ENCODE data around the gene ARV1.
"Not testable (repeated sequence)": the region's sequence is repeated elsewhere in the genome, so short reads cannot be mapped to it uniquely, and the experiment has no call there.

ARV1 gene

GRCh38 chr1:230986976-230987375 is 8.1 kb downstream of the ARV1 start:
- H3K9me3 ChIP-seq (ENCODE audit: control insufficient read depth, low read length) = no peaks in the 10 kb centered on the region
- no peaks in the 10 kb centered on the region for H3K4me1 ChIP-seq (ENCODE audit: control insufficient read depth, insufficient read depth, low read length)
- H3K27ac ChIP-seq (ENCODE audit: insufficient read depth, low read depth, low read length, poor library complexity, severe bottlenecking) = no peak overlapping the region
- WGBS, 2 experiments = 92 to 93% methylated on average over 7 of the region's 7 CpGs
- no peak overlapping the region for H3K4me3 ChIP-seq (ENCODE audit: insufficient read depth, low read depth, low read length)
- H3K27me3 ChIP-seq (ENCODE audit: control insufficient read depth, insufficient read depth, low read length, poor library complexity, severe bottlenecking) = no peaks in the 10 kb centered on the region
- H3K36me3 ChIP-seq (ENCODE audit: control insufficient read depth, insufficient read depth, low read length) = peaks cover 3% of the 10 kb centered on the region

DNA sequence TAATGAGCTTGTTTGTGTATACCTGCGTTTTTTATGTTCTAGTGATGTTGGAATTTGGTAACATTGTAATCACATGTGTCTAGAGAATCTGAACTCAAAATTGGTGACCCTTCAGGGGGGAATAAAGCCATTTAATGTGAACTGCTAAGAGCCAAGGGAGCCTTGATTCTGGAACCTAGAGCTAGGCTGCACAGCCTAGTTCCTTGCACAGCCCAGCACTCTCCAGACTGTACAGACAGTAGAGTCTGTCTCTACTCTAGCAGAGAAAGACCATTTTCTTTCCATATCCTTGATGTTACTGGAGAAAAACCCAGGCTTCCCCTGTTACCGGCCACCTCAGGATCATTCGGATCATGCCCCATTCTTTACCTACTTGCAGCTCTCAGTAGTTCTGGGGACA is 8.6 kb downstream of the ARV1 start:
- Histone ChIP-seq H3K27me3 (ENCODE audit: control insufficient read depth, insufficient read depth, low read length, poor library complexity, severe bottlenecking) (no peaks in the 10 kb centered on the region), H3K9me3 (ENCODE audit: control insufficient read depth, low read length) (no peaks in the 10 kb centered on the region), H3K4me3 (ENCODE audit: insufficient read depth, low read depth, low read length) (no peak overlapping the region), H3K4me1 (ENCODE audit: control insufficient read depth, insufficient read depth, low read length) (no peaks in the 10 kb centered on the region), H3K27ac (ENCODE audit: insufficient read depth, low read depth, low read length, poor library complexity, severe bottlenecking) (no peak overlapping the region), H3K36me3 (ENCODE audit: control insufficient read depth, insufficient read depth, low read length) (peaks cover 4% of the 10 kb centered on the region)
- 88 to 95% methylated on average over 3 of the region's 3 CpGs for WGBS, 2 experiments

- 74 to 79% methylated on average over 4 to 7 of the region's 7 CpGs for WGBS, 2 experiments
- peaks cover 8% of the 10 kb centered on the region for H3K36me3 ChIP-seq (ENCODE audit: control insufficient read depth, insufficient read depth, low read length)
- no peak overlapping the region for H3K27ac ChIP-seq (ENCODE audit: insufficient read depth, low read depth, low read length, poor library complexity, severe bottlenecking)
Observed at GRCh38 chr1:230992100-230992774, 13.3 kb downstream of the ARV1 start.

DNA sequence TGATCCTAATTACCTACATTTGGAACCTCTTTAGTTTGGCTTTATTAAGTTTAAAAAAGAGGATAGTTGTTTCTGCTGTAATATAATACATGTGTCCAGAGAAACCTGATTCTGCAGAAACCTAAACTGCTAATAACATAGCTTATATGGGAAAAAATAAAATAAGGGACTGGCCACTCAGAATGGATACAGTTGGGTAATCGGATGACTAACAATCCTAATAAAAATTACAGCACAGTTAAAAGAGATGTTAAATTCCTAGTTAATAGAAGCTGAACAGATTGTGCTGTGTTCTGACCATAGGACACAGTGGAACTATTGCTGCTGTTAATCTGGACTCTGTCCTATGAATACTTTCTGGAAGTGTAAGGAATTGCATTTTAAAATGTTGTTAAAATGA is 16.0 kb downstream of the ARV1 start:
- Histone ChIP-seq H3K4me3 (ENCODE audit: insufficient read depth, low read depth, low read length) (no peak overlapping the region), H3K27me3 (ENCODE audit: control insufficient read depth, insufficient read depth, low read length, poor library complexity, severe bottlenecking) (no peaks in the 10 kb centered on the region), H3K4me1 (ENCODE audit: control insufficient read depth, insufficient read depth, low read length) (no peaks in the 10 kb centered on the region), H3K9me3 (ENCODE audit: control insufficient read depth, low read length) (no peaks in the 10 kb centered on the region), H3K27ac (ENCODE audit: insufficient read depth, low read depth, low read length, poor library complexity, severe bottlenecking) (no peak overlapping the region), H3K36me3 (ENCODE audit: control insufficient read depth, insufficient read depth, low read length) (peaks cover 25% of the 10 kb centered on the region)
- WGBS, 2 experiments = 100% methylated on average over 1 of the region's 1 CpG; no CpG with 5 or more reads in 1 of the 2 experiments

More at GRCh38 chr1:230992100-230992774, 13.3 kb downstream of the ARV1 start:
- no peaks in the 10 kb centered on the region for H3K27me3 ChIP-seq (ENCODE audit: control insufficient read depth, insufficient read depth, low read length, poor library complexity, severe bottlenecking)
- H3K9me3 ChIP-seq (ENCODE audit: control insufficient read depth, low read length) = no peaks in the 10 kb centered on the region
- no peak overlapping the region for H3K4me3 ChIP-seq (ENCODE audit: insufficient read depth, low read depth, low read length)
- no peaks in the 10 kb centered on the region for H3K4me1 ChIP-seq (ENCODE audit: control insufficient read depth, insufficient read depth, low read length)

DNA sequence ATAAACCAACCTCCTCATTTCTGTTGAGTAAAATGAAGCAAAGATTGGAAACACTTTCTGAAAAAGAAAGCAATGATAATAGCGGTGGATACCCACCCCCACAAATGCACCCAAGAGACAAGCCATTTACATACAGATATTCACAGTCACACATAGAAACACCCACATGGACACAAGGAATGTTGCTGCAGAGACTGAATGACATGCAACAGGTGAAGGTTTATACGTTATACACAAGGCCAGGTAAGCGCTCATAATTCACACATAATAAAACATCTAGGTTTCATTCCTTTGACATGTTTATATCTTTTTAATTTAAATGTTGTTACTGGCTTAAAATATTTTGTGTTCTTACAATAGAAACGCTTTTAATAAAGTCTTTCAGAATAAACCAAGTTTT is 21.3 kb downstream of the ARV1 start:
- Histone ChIP-seq H3K27me3 (ENCODE audit: control insufficient read depth, insufficient read depth, low read length, poor library complexity, severe bottlenecking) (no peaks in the 10 kb centered on the region), H3K27ac (ENCODE audit: insufficient read depth, low read depth, low read length, poor library complexity, severe bottlenecking) (no peak overlapping the region), H3K36me3 (ENCODE audit: control insufficient read depth, insufficient read depth, low read length) (peaks cover 31% of the 10 kb centered on the region), H3K4me3 (ENCODE audit: insufficient read depth, low read depth, low read length) (no peak overlapping the region), H3K9me3 (ENCODE audit: control insufficient read depth, low read length) (no peaks in the 10 kb centered on the region), H3K4me1 (ENCODE audit: control insufficient read depth, insufficient read depth, low read length) (no peaks in the 10 kb centered on the region)
- 94 to 95% methylated on average over 2 to 3 of the region's 4 CpGs for WGBS, 2 experiments

DNA sequence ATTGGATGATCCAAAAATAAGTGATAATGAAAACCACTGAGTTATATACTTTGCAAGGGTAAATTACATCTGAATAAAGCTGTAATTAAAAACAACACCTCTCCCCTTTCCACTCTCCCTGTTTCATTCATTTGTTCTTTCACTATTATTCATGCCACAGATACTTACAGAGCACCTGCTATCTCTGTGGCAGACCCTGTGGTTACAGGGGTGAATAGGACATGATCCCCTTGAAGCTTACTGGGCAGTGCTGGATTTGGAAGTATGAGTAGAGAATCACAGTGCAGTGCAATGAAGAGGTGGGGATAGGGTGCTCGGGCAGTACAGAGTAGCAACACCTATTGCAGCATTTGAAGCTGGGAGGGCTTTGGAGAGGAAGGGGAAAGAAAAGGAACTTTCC is 21.7 kb downstream of the ARV1 start:
- Histone ChIP-seq H3K27me3 (ENCODE audit: control insufficient read depth, insufficient read depth, low read length, poor library complexity, severe bottlenecking) (no peaks in the 10 kb centered on the region), H3K4me1 (ENCODE audit: control insufficient read depth, insufficient read depth, low read length) (no peaks in the 10 kb centered on the region), H3K9me3 (ENCODE audit: control insufficient read depth, low read length) (no peaks in the 10 kb centered on the region), H3K27ac (ENCODE audit: insufficient read depth, low read depth, low read length, poor library complexity, severe bottlenecking) (no peak overlapping the region), H3K36me3 (ENCODE audit: control insufficient read depth, insufficient read depth, low read length) (peaks cover 31% of the 10 kb centered on the region), H3K4me3 (ENCODE audit: insufficient read depth, low read depth, low read length) (no peak overlapping the region)
- WGBS, 2 experiments = 90 to 93% methylated on average over 1 of the region's 1 CpG

DNA sequence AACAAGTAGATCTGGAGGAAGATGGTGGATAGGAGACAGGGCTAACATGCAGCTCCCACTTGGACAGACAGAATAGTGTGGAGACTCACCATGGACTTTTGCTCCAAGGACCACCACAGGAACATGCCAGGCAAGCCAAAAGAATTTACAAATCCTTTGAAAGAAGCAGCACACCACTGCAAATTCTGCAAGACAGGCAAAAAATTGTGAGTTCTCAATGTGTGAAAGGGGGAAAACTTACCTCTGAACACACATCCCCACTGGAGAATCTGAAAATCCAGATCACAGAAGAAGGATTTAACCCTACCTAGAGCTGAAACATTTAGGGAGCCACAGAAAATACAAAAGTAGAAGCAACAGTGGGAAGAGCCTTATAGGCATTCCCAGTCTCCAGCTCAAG is 23.0 kb downstream of the ARV1 start:
- Histone ChIP-seq H3K4me1 (ENCODE audit: control insufficient read depth, insufficient read depth, low read length) (no peaks in the 10 kb centered on the region), H3K4me3 (ENCODE audit: insufficient read depth, low read depth, low read length) (no peak overlapping the region), H3K36me3 (ENCODE audit: control insufficient read depth, insufficient read depth, low read length) (peaks cover 30% of the 10 kb centered on the region), H3K27ac (ENCODE audit: insufficient read depth, low read depth, low read length, poor library complexity, severe bottlenecking) (no peak overlapping the region), H3K27me3 (ENCODE audit: control insufficient read depth, insufficient read depth, low read length, poor library complexity, severe bottlenecking) (no peaks in the 10 kb centered on the region), H3K9me3 (ENCODE audit: control insufficient read depth, low read length) (no peaks in the 10 kb centered on the region)

- H3K4me1 ChIP-seq (ENCODE audit: control insufficient read depth, insufficient read depth, low read length); H3K27me3 ChIP-seq (ENCODE audit: control insufficient read depth, insufficient read depth, low read length, poor library complexity, severe bottlenecking); H3K4me3 ChIP-seq (ENCODE audit: insufficient read depth, low read depth, low read length); H3K36me3 ChIP-seq (ENCODE audit: control insufficient read depth, insufficient read depth, low read length); H3K9me3 ChIP-seq (ENCODE audit: control insufficient read depth, low read length); H3K27ac ChIP-seq (ENCODE audit: insufficient read depth, low read depth, low read length, poor library complexity, severe bottlenecking): not testable (repeated sequence)
- 71 to 77% methylated on average over 1 of the region's 1 CpG for WGBS, 2 experiments
Observed at GRCh38 chr1:231007535-231007934, 28.6 kb downstream of the ARV1 start.

DNA sequence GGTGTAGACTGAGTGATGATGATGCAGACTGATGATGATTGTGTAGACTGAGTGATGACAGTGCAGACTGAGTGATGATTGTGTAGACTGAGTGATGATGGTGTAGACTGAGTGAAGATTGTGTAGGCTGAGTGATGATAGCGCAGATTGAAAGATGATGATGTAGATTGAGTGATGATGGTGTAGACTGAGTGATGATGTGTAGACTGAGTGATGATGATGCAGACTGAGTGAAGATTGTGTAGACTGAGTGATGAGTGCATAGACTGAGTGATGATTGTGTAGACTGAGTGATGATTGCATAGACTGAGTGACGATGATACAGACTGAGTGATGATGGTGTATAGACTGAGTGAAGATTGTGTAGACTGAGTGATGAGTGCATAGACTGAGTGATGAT is 32.5 kb downstream of the ARV1 start:
- WGBS, 2 experiments = 89 to 91% methylated on average over 2 of the region's 2 CpGs
- Histone ChIP-seq H3K4me1 (ENCODE audit: control insufficient read depth, insufficient read depth, low read length) (no peaks in the 10 kb centered on the region), H3K4me3 (ENCODE audit: insufficient read depth, low read depth, low read length) (no peak overlapping the region), H3K27ac (ENCODE audit: insufficient read depth, low read depth, low read length, poor library complexity, severe bottlenecking) (no peak overlapping the region), H3K9me3 (ENCODE audit: control insufficient read depth, low read length) (no peaks in the 10 kb centered on the region), H3K36me3 (ENCODE audit: control insufficient read depth, insufficient read depth, low read length) (no peaks in the 10 kb centered on the region), H3K27me3 (ENCODE audit: control insufficient read depth, insufficient read depth, low read length, poor library complexity, severe bottlenecking) (no peaks in the 10 kb centered on the region)

- Histone ChIP-seq H3K36me3 (ENCODE audit: control insufficient read depth, insufficient read depth, low read length) (no peaks in the 10 kb centered on the region), H3K4me3 (ENCODE audit: insufficient read depth, low read depth, low read length) (no peak overlapping the region), H3K9me3 (ENCODE audit: control insufficient read depth, low read length) (no peaks in the 10 kb centered on the region), H3K27me3 (ENCODE audit: control insufficient read depth, insufficient read depth, low read length, poor library complexity, severe bottlenecking) (no peaks in the 10 kb centered on the region), H3K4me1 (ENCODE audit: control insufficient read depth, insufficient read depth, low read length) (no peaks in the 10 kb centered on the region), H3K27ac (ENCODE audit: insufficient read depth, low read depth, low read length, poor library complexity, severe bottlenecking) (no peak overlapping the region)
- 70 to 76% methylated on average over 5 of the region's 5 CpGs for WGBS, 2 experiments
Observed at GRCh38 chr1:231011963-231012362, 33.1 kb downstream of the ARV1 start.

Data from ectodermal cell (in vitro differentiated cells).